Neural crest cell (in vitro differentiated cells): ENCODE results near the gene GAST. TPM values are rescaled to one million over a fixed set of nuclear protein-coding genes. Genes with fewer than 3 reads are reported as not detected.
A peak's percentile ranks its signal among the peaks of the same experiment; 100 is the strongest.

Experiments used
- DNase-seq: peaks from one replicate; pipeline ENCODE4 v3.0.0; 2021; ENCODE audit warnings: low read depth, mixed read lengths, low spot score
- H3K27ac Mint-ChIP-seq: one replicate; pipeline ENCODE4 v1.8.0; 2021; ENCODE audit warnings: mild to moderate bottlenecking, mixed read lengths; ENCODE audit not compliant: unreplicated experiment
- H3K27me3 Mint-ChIP-seq: 2 replicates; pipeline ENCODE4 v1.8.0; 2021; ENCODE audit warnings: low read depth, mild to moderate bottlenecking, mixed read lengths
- H3K36me3 Mint-ChIP-seq: 2 replicates; pipeline ENCODE4 v1.8.0; 2021; ENCODE audit warnings: low read depth, mild to moderate bottlenecking, mixed read lengths
- H3K4me1 Mint-ChIP-seq: 2 replicates; pipeline ENCODE4 v1.8.0; 2021; ENCODE audit warnings: mixed read lengths
- H3K4me3 Mint-ChIP-seq: one replicate; pipeline ENCODE4 v1.8.0; 2021; ENCODE audit warnings: mild to moderate bottlenecking, mixed read lengths
- H3K9me3 Mint-ChIP-seq: 2 replicates; pipeline ENCODE4 v1.8.0; 2021; ENCODE audit warnings: mixed read lengths
- total RNA-seq: library from RNA; stranded (reverse); gene quantifications from 2 replicates; pipeline ENCODE4 v1.2.1, GENCODE V29; 2021
- TF ChIP-seq, protein P1 (sequence below): fragments of 200-600 bp; sonication (generic); conservative IDR thresholded peaks from 2 replicates; pipeline ENCODE4 v1.5.0; 2021; ENCODE audit warnings: antibody characterized with exemption, mild to moderate bottlenecking

The GAST gene
- total RNA-seq, 1 donor from 2014 or later: not detected

DNA sequence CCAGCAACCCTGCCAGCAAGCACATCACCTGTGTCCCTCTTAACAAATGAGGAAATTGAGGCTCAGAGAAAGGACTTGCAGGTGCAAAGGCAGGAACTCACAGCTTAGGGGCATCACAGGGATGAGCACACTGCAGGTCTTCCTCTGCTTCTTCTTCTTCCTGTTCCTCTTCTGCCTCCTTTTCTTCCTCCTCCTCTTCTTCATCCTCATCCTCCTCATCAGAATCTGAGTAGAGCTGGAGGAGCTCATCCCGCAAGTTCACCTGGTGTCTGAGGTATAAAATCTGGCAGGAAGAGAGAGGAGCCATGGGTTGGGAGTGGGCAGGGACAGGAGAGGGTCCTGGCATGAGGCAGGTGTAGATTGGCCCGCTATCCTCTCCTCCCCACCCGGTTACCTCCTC is 19.7 kb downstream of the GAST start:
- TF ChIP-seq, protein P1, sequence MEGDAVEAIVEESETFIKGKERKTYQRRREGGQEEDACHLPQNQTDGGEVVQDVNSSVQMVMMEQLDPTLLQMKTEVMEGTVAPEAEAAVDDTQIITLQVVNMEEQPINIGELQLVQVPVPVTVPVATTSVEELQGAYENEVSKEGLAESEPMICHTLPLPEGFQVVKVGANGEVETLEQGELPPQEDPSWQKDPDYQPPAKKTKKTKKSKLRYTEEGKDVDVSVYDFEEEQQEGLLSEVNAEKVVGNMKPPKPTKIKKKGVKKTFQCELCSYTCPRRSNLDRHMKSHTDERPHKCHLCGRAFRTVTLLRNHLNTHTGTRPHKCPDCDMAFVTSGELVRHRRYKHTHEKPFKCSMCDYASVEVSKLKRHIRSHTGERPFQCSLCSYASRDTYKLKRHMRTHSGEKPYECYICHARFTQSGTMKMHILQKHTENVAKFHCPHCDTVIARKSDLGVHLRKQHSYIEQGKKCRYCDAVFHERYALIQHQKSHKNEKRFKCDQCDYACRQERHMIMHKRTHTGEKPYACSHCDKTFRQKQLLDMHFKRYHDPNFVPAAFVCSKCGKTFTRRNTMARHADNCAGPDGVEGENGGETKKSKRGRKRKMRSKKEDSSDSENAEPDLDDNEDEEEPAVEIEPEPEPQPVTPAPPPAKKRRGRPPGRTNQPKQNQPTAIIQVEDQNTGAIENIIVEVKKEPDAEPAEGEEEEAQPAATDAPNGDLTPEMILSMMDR: no peak
- no peak overlapping the region for H3K27ac Mint-ChIP-seq
- no peak for DNase-seq
- H3K4me3 Mint-ChIP-seq: no peak overlapping the region
- peaks cover 70% of the 10 kb centered on the region for H3K27me3 Mint-ChIP-seq
- H3K4me1 Mint-ChIP-seq: peaks cover 8% of the 10 kb centered on the region
- H3K9me3 Mint-ChIP-seq: no peaks in the 10 kb centered on the region
- H3K36me3 Mint-ChIP-seq: no peaks in the 10 kb centered on the region

DNA sequence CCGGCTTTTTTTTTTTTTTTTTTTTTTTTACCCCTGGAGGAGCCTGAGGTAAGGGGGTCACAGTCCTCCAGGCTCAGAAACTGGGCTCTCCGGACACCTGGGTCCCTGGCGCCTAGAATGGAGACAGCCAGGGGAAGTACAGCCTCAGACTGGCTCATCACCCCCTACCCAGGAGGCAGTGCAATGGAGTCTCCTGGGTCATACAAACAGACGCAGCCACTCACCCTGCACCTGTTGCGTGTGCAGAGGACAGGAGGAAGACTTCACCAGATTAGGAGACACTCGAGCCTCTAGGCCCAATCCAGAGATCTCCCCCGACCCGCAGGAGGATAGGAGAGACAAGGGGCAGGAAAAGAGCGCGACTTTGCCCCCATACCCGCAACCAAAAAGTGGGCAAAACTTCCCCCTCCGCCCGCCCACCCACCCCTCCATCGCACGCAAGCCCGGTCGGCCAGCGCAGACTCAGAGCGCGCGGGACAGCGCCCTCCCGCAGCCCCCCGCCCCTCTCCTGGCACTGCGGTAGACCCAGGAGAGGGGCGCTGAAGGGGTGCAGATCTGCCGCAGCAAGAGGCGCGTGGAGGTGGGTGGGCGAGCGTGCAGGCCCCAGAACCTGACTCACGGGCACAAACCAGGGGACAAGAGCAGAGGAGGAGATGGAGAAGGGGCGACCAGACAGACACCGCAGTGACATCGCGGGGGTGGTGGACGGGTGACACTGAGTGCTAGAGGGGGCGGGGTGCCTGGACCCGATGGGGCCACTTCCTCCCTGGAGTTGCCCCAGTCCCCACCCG is 21.4 kb downstream of the GAST start:
- peaks cover 82% of the 10 kb centered on the region for H3K27me3 Mint-ChIP-seq
- no peaks in the 10 kb centered on the region for H3K9me3 Mint-ChIP-seq
- H3K36me3 Mint-ChIP-seq: no peaks in the 10 kb centered on the region
- no peak overlapping the region for H3K27ac Mint-ChIP-seq
- H3K4me1 Mint-ChIP-seq: peaks cover 14% of the 10 kb centered on the region
- TF ChIP-seq, protein P1: no peak
- no peak for DNase-seq
- peak overlapping the region; percentile 76 for H3K4me3 Mint-ChIP-seq

DNA sequence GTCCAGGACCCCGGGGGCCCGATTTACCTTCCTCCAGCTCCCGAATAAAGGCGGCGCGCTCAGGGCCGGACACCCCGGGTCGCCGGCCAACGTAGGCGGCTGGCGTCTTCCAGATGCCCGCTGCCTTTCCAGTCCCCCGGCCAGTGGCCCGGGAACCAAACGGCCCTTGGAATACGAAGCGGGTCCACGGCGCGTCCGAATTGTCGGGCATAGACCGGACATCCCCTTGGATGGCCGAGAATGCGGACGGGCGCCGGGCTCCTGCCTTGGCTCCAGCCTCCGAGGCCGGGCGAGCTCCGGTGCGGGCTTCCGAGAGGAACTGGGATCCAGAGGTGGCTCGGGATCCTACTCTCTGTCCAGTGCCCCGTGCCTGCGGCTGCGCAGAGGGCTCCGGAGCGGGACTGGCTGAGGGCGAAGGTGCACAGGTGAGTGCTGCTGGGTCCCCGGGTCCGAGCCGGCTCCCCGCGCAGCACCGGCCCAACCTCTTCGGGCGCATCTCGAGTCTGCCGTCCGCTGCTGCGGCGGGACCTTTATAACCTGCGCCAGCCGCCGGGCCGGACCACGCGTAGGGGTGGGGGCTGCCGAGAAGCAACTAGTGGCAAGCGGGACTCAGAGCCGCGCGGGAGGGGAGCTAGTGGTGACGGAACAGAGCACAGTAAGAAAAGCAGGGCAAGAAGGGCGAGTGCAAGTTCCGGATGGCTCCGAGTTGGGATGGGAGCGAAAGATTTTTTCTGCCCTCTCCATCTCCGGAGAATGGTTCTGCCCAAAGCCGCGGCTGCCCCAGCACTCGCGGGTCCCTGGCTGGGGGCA is 22.2 kb downstream of the GAST start, which contains the start of gene HAP1:
Gene HAP1 (minus strand): TSS at position 505 of the 810 bp plus-strand sequence. CDS start 9 bp downstream, at position 496.
- peaks cover 82% of the 10 kb centered on the region for H3K27me3 Mint-ChIP-seq
- H3K27ac Mint-ChIP-seq: peak within 1 kb of the TSS; percentile 97
- H3K4me1 Mint-ChIP-seq: peaks cover 14% of the 10 kb centered on the region
- H3K4me3 Mint-ChIP-seq: peak within 1 kb of the TSS; percentile 83
- DNase-seq: peak; percentile 63
- TF ChIP-seq, protein P1: no peak
- H3K9me3 Mint-ChIP-seq: no peaks in the 10 kb centered on the region
- H3K36me3 Mint-ChIP-seq: no peaks in the 10 kb centered on the region

DNA sequence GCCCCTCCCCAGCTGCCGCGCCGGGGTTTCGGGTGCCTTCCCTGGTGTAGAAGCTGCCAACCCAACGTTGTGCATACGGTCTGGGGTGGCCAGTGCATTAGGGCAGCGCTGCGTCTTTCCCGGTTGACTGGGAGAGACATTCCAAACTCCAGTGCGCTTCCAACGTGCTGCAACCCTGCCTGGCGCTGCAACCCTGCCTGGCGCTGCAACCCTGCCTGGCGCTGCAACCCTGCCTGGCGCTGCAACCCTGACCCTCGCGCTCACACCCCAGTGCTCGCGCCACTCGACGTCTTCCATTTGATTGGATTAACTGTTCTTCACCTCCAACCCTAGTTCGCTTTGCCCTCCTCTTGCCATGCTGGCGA is 22.8 kb downstream of the GAST start:
- Mint-ChIP-seq H3K4me1 (peaks cover 14% of the 10 kb centered on the region), H3K27me3 (peaks cover 82% of the 10 kb centered on the region), H3K4me3 (peak overlapping the region; percentile 83), H3K36me3 (no peaks in the 10 kb centered on the region), H3K9me3 (no peaks in the 10 kb centered on the region), H3K27ac (no peak overlapping the region)
- no peak for DNase-seq
- TF ChIP-seq, protein P1: no peak

DNA sequence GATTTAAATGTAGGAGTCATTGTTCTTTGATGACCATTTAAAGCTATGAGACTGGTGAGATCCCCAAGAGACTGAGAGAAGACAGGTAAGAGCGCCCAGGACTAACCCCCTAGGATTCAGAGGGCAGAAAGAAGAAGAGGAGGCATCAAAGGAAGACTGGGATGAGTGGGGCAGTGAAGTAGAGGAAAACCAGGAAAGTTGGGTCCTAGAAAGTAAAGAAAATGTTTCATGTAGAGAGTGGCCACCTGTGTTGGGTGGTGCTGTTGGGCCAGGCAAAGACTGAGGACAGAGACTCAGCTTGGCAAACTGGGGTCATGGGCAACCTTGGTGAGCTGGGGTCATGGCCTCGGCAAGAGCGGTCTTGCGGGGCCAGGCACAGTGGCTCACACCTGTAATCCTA is 23.6 kb downstream of the GAST start:
- DNase-seq: no peak
- Mint-ChIP-seq H3K4me1 (peaks cover 14% of the 10 kb centered on the region), H3K27me3 (peaks cover 74% of the 10 kb centered on the region), H3K36me3 (no peaks in the 10 kb centered on the region), H3K4me3 (peak overlapping the region; percentile 7), H3K9me3 (no peaks in the 10 kb centered on the region), H3K27ac (no peak overlapping the region)
- TF ChIP-seq, protein P1: no peak
